HepG2 (cell line): ENCODE results near the gene CCNJL. TPM values are rescaled to one million over a fixed set of nuclear protein-coding genes. Genes with fewer than 3 reads are reported as not detected.

Experiments
- ATAC-seq: fragments of 200-7000 bp; cut with Tn5 transposase; 3 replicates; pipeline ENCODE4 v1.9.1; 2020; ENCODE audit warnings: mild to moderate bottlenecking, moderate library complexity
- BruUV-seq: library from RNA; stranded (reverse); fragments of 400-500 nt; replicated peaks from 2 replicates; lab custom pipeline; 2021; lab: Mats Ljungman, UMichigan
- CTCF ChIA-PET: fragments of 300-600 bp; formaldehyde crosslinking; extraction: SDS; loops from one replicate; lab custom pipeline; 2021; ENCODE audit warnings: low total read pairs, inconsistent platforms, low intra/inter-chr PET ratio; lab: Yijun Ruan, JAX
- POLR2A ChIA-PET: fragments of 350-600 bp; sonication (Branson Sonifier 250); formaldehyde crosslinking; loops from one replicate; lab custom pipeline; 2020; ENCODE audit warnings: antibody characterized with exemption, inconsistent platforms; lab: Yijun Ruan, JAX
- DNase-seq: peaks from one replicate; pipeline ENCODE4 v3.0.0-alpha.2; 2015; ENCODE audit warnings: low spot score
- FAIRE-seq: peaks from 3 replicates; lab custom pipeline; 2011; peaks lifted over from hg19 to GRCh38; lab: Jason Lieb, UNC
- H2AFZ ChIP-seq: one replicate; pipeline ENCODE4 v1.6.1; 2011; ENCODE audit warnings: low read length, inconsistent platforms
- H3K27ac ChIP-seq: fragments of 300-600 bp; 3 replicates; pipeline ENCODE4 v1.8.0; 2011; ENCODE audit warnings: mixed run types, mild to moderate bottlenecking, mixed read lengths, low read length, inconsistent platforms; ENCODE audit not compliant: insufficient read depth; ENCODE audit errors: extremely low read length
- H3K27me3 ChIP-seq, 2 experiments: fragments of 200-600 bp in 1 of 2; 2 replicates in 1 of 2; 3 replicates in 1 of 2; pipeline versions ENCODE4 v1.6.0 to v1.8.0; 2011; ENCODE audit warnings: low read length in 2 of 2, mild to moderate bottlenecking in 2 of 2, moderate library complexity in 2 of 2, inconsistent platforms in 1 of 2; ENCODE audit not compliant: insufficient read depth in 2 of 2, control insufficient read depth in 1 of 2
- H3K36me3 ChIP-seq, 2 experiments: fragments of 200-600 bp in 1 of 2; replicated peaks in 1 of 2; 2 replicates in 1 of 2; 3 replicates in 1 of 2; pipeline versions ENCODE4 v1.5.1 to v1.8.0; 2011; ENCODE audit warnings: low read length in 2 of 2, inconsistent platforms in 1 of 2; ENCODE audit not compliant: insufficient read depth in 2 of 2, control insufficient read depth in 1 of 2
- H3K4me1 ChIP-seq: 2 replicates; pipeline ENCODE4 v1.5.1; 2012; ENCODE audit warnings: low read length, inconsistent platforms; ENCODE audit not compliant: insufficient read depth
- H3K4me2 ChIP-seq: 2 replicates; pipeline ENCODE4 v1.6.0; 2011; ENCODE audit warnings: low read depth, low read length, inconsistent platforms
- H3K4me3 ChIP-seq, 3 experiments: fragments of 200-600 bp in 1 of 3; sonication (generic), shearing (Covaris generic) in 1 of 3; replicated peaks in 1 of 3; 2 replicates each; pipeline ENCODE4 v1.5.1; 2011 to 2016; ENCODE audit warnings: low read length in 3 of 3, inconsistent platforms in 2 of 3, low read depth in 2 of 3, mild to moderate bottlenecking in 2 of 3, control low read depth in 1 of 3, mixed read lengths in 1 of 3; ENCODE audit not compliant: insufficient read depth in 1 of 3
- H3K79me2 ChIP-seq: one replicate; pipeline ENCODE4 v1.6.1; 2011; ENCODE audit warnings: low read length, inconsistent platforms; ENCODE audit not compliant: insufficient read depth
- H3K9ac ChIP-seq: 2 replicates; pipeline ENCODE4 v1.6.0; 2011; ENCODE audit warnings: mild to moderate bottlenecking, low read depth, low read length, inconsistent platforms; ENCODE audit not compliant: insufficient read depth
- H3K9me3 ChIP-seq: 2 replicates; pipeline ENCODE4 v1.5.1; 2012; ENCODE audit warnings: mild to moderate bottlenecking, low read length
- H4K20me1 ChIP-seq: 2 replicates; pipeline ENCODE4 v1.6.0; 2011; ENCODE audit warnings: inconsistent platforms, mild to moderate bottlenecking, low read length, moderate library complexity; ENCODE audit not compliant: insufficient read depth
- ATF7 ChIP-seq, 2 experiments: fragments of 450-650 bp in 1 of 2; sonication (generic) in 1 of 2; formaldehyde crosslinking in 1 of 2; IDR thresholded peaks; 2 replicates each; pipeline versions ENCODE4 v1.4.0 to v1.6.1; 2016 to 2020; ENCODE audit warnings: antibody characterized with exemption in 1 of 2, mild to moderate bottlenecking in 1 of 2, missing genetic modification reagents in 1 of 2
- CBX5 ChIP-seq: sonication (generic); formaldehyde crosslinking; IDR thresholded peaks from 2 replicates; pipeline ENCODE4 v1.4.0; 2020; ENCODE audit warnings: missing genetic modification reagents, borderline replicate concordance
- EZH2 ChIP-seq: conservative IDR thresholded peaks from 2 replicates; pipeline ENCODE4 v1.6.1; 2012; ENCODE audit warnings: mild to moderate bottlenecking, low read depth, low read length, moderate library complexity
- HIC2 ChIP-seq: sonication (generic); formaldehyde crosslinking; IDR thresholded peaks from 2 replicates; pipeline ENCODE4 v1.9.0; 2022; ENCODE audit warnings: low read depth, missing genetic modification reagents
- MTF1 ChIP-seq: sonication (generic); formaldehyde crosslinking; IDR thresholded peaks from 2 replicates; pipeline ENCODE4 v1.5.0; 2020; ENCODE audit warnings: missing genetic modification reagents
- MXI1 ChIP-seq: IDR thresholded peaks from 3 replicates; pipeline ENCODE4 v1.6.1; 2012; ENCODE audit warnings: low read depth, low read length, inconsistent platforms, borderline replicate concordance
- NR1H2 ChIP-seq: sonication (generic); formaldehyde crosslinking; IDR thresholded peaks from 2 replicates; pipeline ENCODE4 v1.8.1; 2022; ENCODE audit warnings: low read depth, missing genetic modification reagents, borderline replicate concordance
- NR2F2 ChIP-seq: IDR thresholded peaks from 2 replicates; pipeline ENCODE4 v1.6.1; 2012; ENCODE audit warnings: low read depth, inconsistent platforms, borderline replicate concordance
- ZBTB25 ChIP-seq: IDR thresholded peaks from 2 replicates; pipeline ENCODE4 v1.6.1; 2018; ENCODE audit warnings: missing genetic modification reagents
- ZC3H13 ChIP-seq: sonication (generic); formaldehyde crosslinking; IDR thresholded peaks from 2 replicates; pipeline ENCODE4 v1.8.1; 2023; ENCODE audit warnings: mild to moderate bottlenecking, missing genetic modification reagents, moderate library complexity
- ZMYM2 ChIP-seq: sonication (generic); formaldehyde crosslinking; IDR thresholded peaks from 2 replicates; pipeline ENCODE4 v1.8.0; 2022; ENCODE audit warnings: mild to moderate bottlenecking, missing genetic modification reagents
- ZNF124 ChIP-seq: sonication (generic); formaldehyde crosslinking; IDR thresholded peaks from 2 replicates; pipeline ENCODE4 v1.4.0; 2020; ENCODE audit warnings: missing genetic modification reagents
- ZNF33B ChIP-seq: sonication (generic); formaldehyde crosslinking; IDR thresholded peaks from 2 replicates; pipeline ENCODE4 v1.5.1; 2020; ENCODE audit warnings: mild to moderate bottlenecking, missing genetic modification reagents
- ZNF761 ChIP-seq: sonication (generic); formaldehyde crosslinking; conservative IDR thresholded peaks from 2 replicates; pipeline ENCODE4 v1.4.0; 2020; ENCODE audit warnings: mild to moderate bottlenecking, missing genetic modification reagents
- ZNF770 ChIP-seq: sonication (generic); formaldehyde crosslinking; IDR thresholded peaks from 2 replicates; pipeline ENCODE4 v1.5.0; 2020; ENCODE audit warnings: mild to moderate bottlenecking, missing genetic modification reagents
- ZNF777 ChIP-seq: sonication (generic); formaldehyde crosslinking; IDR thresholded peaks from 2 replicates; pipeline ENCODE4 v1.4.0; 2020; ENCODE audit warnings: missing genetic modification reagents
- WGBS: methylation state at CpG from one replicate; pipeline ENCODE4 v1.1.6; 2017; ENCODE audit warnings: low lambda C conversion rate; 5-methylcytosine and 5-hydroxymethylcytosine counted together
- in situ Hi-C: cut with HindIII; loops from 2 replicates; pipeline ENCODE4 v1.10.0; 2017; ENCODE audit warnings: low pct_unique_long_range_greater_than_20kb; ENCODE audit not compliant: extremely low pct_ligation_motif_present
- intact Hi-C: fragments of 100-400 bp; cut with micrococcal nuclease; formaldehyde crosslinking; loops from one replicate; pipeline ENCODE4 v1.10.0; 2022; ENCODE audit not compliant: unreplicated experiment
- polyA plus RNA-seq, 8 experiments: library from polyadenylated mRNA; depleted of rRNA in 3 of 8; stranded (reverse) in 7 of 8; unstranded in 1 of 8; fragments of >200 nt; fragmentation: Illumina TruSeq in 4 of 8; extraction: Trizol in 4 of 8; gene quantifications; 2 replicates each; pipeline versions ENCODE4 v1.2.1 to v1.2.3, GENCODE V29; 2011 to 2016; ENCODE audit warnings: low read depth in 4 of 8, missing spikeins in 1 of 8, mixed read lengths in 1 of 8; ENCODE audit not compliant: insufficient read depth in 1 of 8
- total RNA-seq, 5 experiments: library from RNA; depleted of rRNA; stranded (reverse); fragments of >200 nt; fragmentation: Illumina TruSeq; extraction: Trizol; gene quantifications; 2 replicates each; pipeline ENCODE4 v1.2.3, GENCODE V29; 2016; ENCODE audit warnings: low read depth in 1 of 5

The CCNJL gene
- total and polyA plus RNA-seq, 2 of the 13 experiments (the other 11 are each of a cell fraction or from before 2014, with no cell fraction given): 1.6 to 4.4 TPM

- Histone ChIP-seq H2AFZ (no peak overlapping the region), H3K9me3 (no peaks in the 10 kb centered on the region), H3K27ac (no peak overlapping the region), H3K36me3 (no peaks in the 10 kb centered on the region), H3K9ac (no peak overlapping the region), H3K4me3 (no peak overlapping the region), H3K4me1 (peaks cover 24% of the 10 kb centered on the region), H3K79me2 (no peaks in the 10 kb centered on the region), H4K20me1 (no peaks in the 10 kb centered on the region), H3K4me2 (no peak overlapping the region), H3K27me3 (no peaks in the 10 kb centered on the region)
- in situ Hi-C loops: no loop called here
- POLR2A ChIA-PET: no interaction called here
- CTCF ChIA-PET: no interaction called here
- no peak for FAIRE-seq
- no peak for DNase-seq
- intact Hi-C loops: no loop called here
- TF ChIP-seq ZC3H13 (CRISPR knock-in tag) (no peak), EZH2 (no peak), HIC2 (CRISPR knock-in tag) (no peak), NR1H2 (CRISPR knock-in tag) (no peak), MXI1 (no peak), ZNF124 (CRISPR knock-in tag) (no peak), ZMYM2 (CRISPR knock-in tag) (no peak)
- WGBS: 85% methylated on average over 3 of the region's 3 CpGs
- no peak for ATAC-seq
- BruUV-seq: no TSS peak
Measured at GRCh38 chr5:160290751-160291150, 21.6 kb downstream of the CCNJL start.

GRCh38 chr5:160289721-160290120 is 22.6 kb downstream of the CCNJL start:
- ATAC-seq (no peak), DNase-seq (no peak), FAIRE-seq (no peak)
- H3K9ac ChIP-seq: no peak overlapping the region
- no peak overlapping the region for H2AFZ ChIP-seq
- WGBS: 51% methylated on average over 7 of the region's 7 CpGs
- H3K9me3 ChIP-seq: no peaks in the 10 kb centered on the region
- H3K79me2 ChIP-seq: no peaks in the 10 kb centered on the region
- no peaks in the 10 kb centered on the region for H4K20me1 ChIP-seq
- intact Hi-C loops: no loop called here
- no TSS peak for BruUV-seq
- no peaks in the 10 kb centered on the region for H3K27me3 ChIP-seq
- no peaks in the 10 kb centered on the region for H3K36me3 ChIP-seq
- no peak overlapping the region for H3K4me3 ChIP-seq
- ChIA-PET POLR2A (no interaction called here), CTCF (no interaction called here)
- in situ Hi-C loops: no loop called here
- H3K4me2 ChIP-seq: no peak overlapping the region
- H3K27ac ChIP-seq: no peak overlapping the region
- peaks cover 24% of the 10 kb centered on the region for H3K4me1 ChIP-seq
- TF ChIP-seq ZNF777 (CRISPR knock-in tag) (no peak), ZBTB25 (CRISPR knock-in tag) (no peak), ZNF770 (CRISPR knock-in tag) (no peak), CBX5 (no peak), ZNF33B (no peak), NR2F2 (no peak), ATF7 (IDR thresholded peaks at IDR 0.05) (no peak), ATF7 (CRISPR knock-in tag; IDR thresholded peaks at IDR 0.05) (no peak), ZNF761 (CRISPR knock-in tag) (no peak), MTF1 (no peak)
